HepG2 (cell line): Measurements from ENCODE around the gene PLPP3. TPM values are rescaled to one million over a fixed set of nuclear protein-coding genes. Genes with fewer than 3 reads are reported as not detected.
A peak's percentile ranks its signal among the peaks of the same experiment; 100 is the strongest.

Experiments
- ATF7 ChIP-seq, 2 experiments: fragments of 450-650 bp in 1 of 2; sonication (generic) in 1 of 2; formaldehyde crosslinking in 1 of 2; IDR thresholded peaks; 2 replicates each; pipeline versions ENCODE4 v1.4.0 to v1.6.1; 2016 to 2020; ENCODE audit warnings: antibody characterized with exemption in 1 of 2, mild to moderate bottlenecking in 1 of 2, missing genetic modification reagents in 1 of 2
- ELK4 ChIP-seq: sonication (generic); formaldehyde crosslinking; IDR thresholded peaks from 2 replicates; pipeline ENCODE4 v1.9.0; 2021; ENCODE audit warnings: missing genetic modification reagents, borderline replicate concordance
- ERF ChIP-seq: IDR thresholded peaks from 2 replicates; pipeline ENCODE4 v1.6.1; 2018; ENCODE audit warnings: missing biosample characterization, missing genetic modification reagents
- FOXP1 ChIP-seq, 2 experiments: fragments of 450-650 bp in 1 of 2; IDR thresholded peaks; 2 replicates each; pipeline ENCODE4 v1.6.1; 2017 to 2018; ENCODE audit warnings: antibody characterized with exemption in 1 of 2
- HES4 ChIP-seq: sonication (generic); formaldehyde crosslinking; IDR thresholded peaks from 2 replicates; pipeline ENCODE4 v1.9.0; 2021; ENCODE audit warnings: mild to moderate bottlenecking, missing genetic modification reagents, borderline replicate concordance
- KLF15 ChIP-seq: sonication (generic); formaldehyde crosslinking; IDR thresholded peaks from 2 replicates; pipeline ENCODE4 v1.8.1; 2023; ENCODE audit warnings: borderline replicate concordance, mild to moderate bottlenecking, inconsistent platforms, missing genetic modification reagents, mixed read lengths
- RFX3 ChIP-seq: IDR thresholded peaks from 2 replicates; pipeline ENCODE4 v1.6.1; 2016; ENCODE audit warnings: missing biosample characterization, missing genetic modification reagents
- SAP130 ChIP-seq: IDR thresholded peaks from 2 replicates; pipeline ENCODE4 v1.6.1; 2016; ENCODE audit warnings: low read depth
- ZNF292 ChIP-seq: sonication (generic); formaldehyde crosslinking; IDR thresholded peaks from 2 replicates; pipeline ENCODE4 v1.8.1; 2022; ENCODE audit warnings: mild to moderate bottlenecking, low read depth, missing genetic modification reagents, borderline replicate concordance
- ZNF703 ChIP-seq: sonication (generic); formaldehyde crosslinking; IDR thresholded peaks from 2 replicates; pipeline ENCODE4 v1.5.1; 2020; ENCODE audit warnings: missing genetic modification reagents, mild to moderate bottlenecking, moderate library complexity, borderline replicate concordance
- ZNF784 ChIP-seq: sonication (generic); formaldehyde crosslinking; IDR thresholded peaks from 2 replicates; pipeline ENCODE4 v1.5.1; 2020; ENCODE audit warnings: missing genetic modification reagents, mild to moderate bottlenecking, borderline replicate concordance
- polyA plus RNA-seq, 8 experiments: library from polyadenylated mRNA; depleted of rRNA in 3 of 8; stranded (reverse) in 7 of 8; unstranded in 1 of 8; fragments of >200 nt; fragmentation: Illumina TruSeq in 4 of 8; extraction: Trizol in 4 of 8; gene quantifications; 2 replicates each; pipeline versions ENCODE4 v1.2.1 to v1.2.3, GENCODE V29; 2011 to 2016; ENCODE audit warnings: low read depth in 4 of 8, missing spikeins in 1 of 8, mixed read lengths in 1 of 8; ENCODE audit not compliant: insufficient read depth in 1 of 8
- total RNA-seq, 5 experiments: library from RNA; depleted of rRNA; stranded (reverse); fragments of >200 nt; fragmentation: Illumina TruSeq; extraction: Trizol; gene quantifications; 2 replicates each; pipeline ENCODE4 v1.2.3, GENCODE V29; 2016; ENCODE audit warnings: low read depth in 1 of 5
- TF ChIP-seq, protein P1 (sequence below): sonication (generic); formaldehyde crosslinking; IDR thresholded peaks from 2 replicates; pipeline ENCODE4 v1.4.0; 2020; ENCODE audit warnings: missing genetic modification reagents, mild to moderate bottlenecking, borderline replicate concordance
- TF ChIP-seq, protein P2 (sequence below), 2 experiments: sonication (generic) in 1 of 2; formaldehyde crosslinking in 1 of 2; IDR thresholded peaks; 2 replicates each; pipeline versions ENCODE4 v1.6.1 to v1.9.0; 2014 to 2022; ENCODE audit warnings: antibody characterized with exemption in 1 of 2, borderline replicate concordance in 1 of 2, inconsistent platforms in 1 of 2, low read depth in 1 of 2, missing genetic modification reagents in 1 of 2
- TF ChIP-seq, protein P3 (sequence below): sonication (generic); formaldehyde crosslinking; IDR thresholded peaks from 2 replicates; pipeline ENCODE4 v1.4.0; 2020; ENCODE audit warnings: missing genetic modification reagents

Gene PLPP3
- total and polyA plus RNA-seq, 2 of the 13 experiments (the other 11 are each of a cell fraction or from before 2014, with no cell fraction given), result 49.7 to 65.8 TPM

DNA sequence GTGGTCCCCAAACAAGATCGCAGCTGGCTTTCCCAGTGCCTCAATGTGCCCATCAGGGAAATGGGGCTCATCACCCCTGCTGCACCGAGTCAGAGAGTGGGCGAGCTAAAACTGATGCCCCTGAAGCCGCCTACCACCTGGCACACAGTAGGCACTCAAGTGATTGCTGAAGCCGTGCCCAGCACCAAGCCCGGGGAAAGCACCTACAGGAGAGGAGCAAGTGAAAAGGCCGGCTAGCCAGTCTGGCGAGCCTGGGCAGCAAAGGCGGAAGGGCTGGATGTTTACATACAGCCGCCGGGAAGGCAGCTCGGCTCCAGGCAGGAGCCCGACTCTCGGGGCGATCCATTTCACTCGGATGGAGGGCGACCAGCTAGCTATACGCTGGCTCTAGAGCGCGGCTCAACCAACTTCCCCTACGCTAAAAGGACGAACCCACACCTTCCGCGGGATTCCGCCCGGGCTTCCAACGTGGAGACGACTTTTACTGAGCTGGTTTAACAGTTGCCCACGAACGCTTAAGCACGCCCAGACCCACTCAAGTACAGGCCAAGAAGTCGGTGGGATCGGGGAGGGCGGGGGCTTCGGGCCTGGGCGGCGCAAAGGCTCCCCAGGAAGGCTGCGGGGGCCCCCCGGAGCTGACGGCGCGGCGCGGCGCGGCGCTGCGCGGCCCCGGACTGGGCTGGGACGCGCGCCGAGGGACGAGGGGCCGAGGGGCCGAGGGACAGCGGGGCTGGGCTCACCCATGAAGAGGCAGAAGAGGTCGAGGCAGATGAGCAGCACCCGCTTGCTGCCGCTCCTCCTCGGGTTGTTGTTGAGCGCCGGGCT is 1.0 kb downstream of the PLPP3 start (continued):
- TF ChIP-seq HES4 (no peak), ZNF784 (no peak), ELK4 (CRISPR knock-in tag) (no peak), FOXP1 (IDR thresholded peaks at IDR 0.05) (no peak), FOXP1 (CRISPR knock-in tag; IDR thresholded peaks at IDR 0.05) (no peak), ERF (CRISPR knock-in tag) (no peak), SAP130 (CRISPR knock-in tag) (peak; percentile 66), ZNF703 (CRISPR knock-in tag) (0 out of 2 replicates have a peak, but pooled peaks have one; percentile 8), ZNF292 (CRISPR knock-in tag) (no peak), ATF7 (IDR thresholded peaks at IDR 0.05) (no peak), ATF7 (CRISPR knock-in tag; IDR thresholded peaks at IDR 0.05) (no peak), KLF15 (CRISPR knock-in tag) (no peak), RFX3 (CRISPR knock-in tag) (no peak)
- TF ChIP-seq, protein P1, sequence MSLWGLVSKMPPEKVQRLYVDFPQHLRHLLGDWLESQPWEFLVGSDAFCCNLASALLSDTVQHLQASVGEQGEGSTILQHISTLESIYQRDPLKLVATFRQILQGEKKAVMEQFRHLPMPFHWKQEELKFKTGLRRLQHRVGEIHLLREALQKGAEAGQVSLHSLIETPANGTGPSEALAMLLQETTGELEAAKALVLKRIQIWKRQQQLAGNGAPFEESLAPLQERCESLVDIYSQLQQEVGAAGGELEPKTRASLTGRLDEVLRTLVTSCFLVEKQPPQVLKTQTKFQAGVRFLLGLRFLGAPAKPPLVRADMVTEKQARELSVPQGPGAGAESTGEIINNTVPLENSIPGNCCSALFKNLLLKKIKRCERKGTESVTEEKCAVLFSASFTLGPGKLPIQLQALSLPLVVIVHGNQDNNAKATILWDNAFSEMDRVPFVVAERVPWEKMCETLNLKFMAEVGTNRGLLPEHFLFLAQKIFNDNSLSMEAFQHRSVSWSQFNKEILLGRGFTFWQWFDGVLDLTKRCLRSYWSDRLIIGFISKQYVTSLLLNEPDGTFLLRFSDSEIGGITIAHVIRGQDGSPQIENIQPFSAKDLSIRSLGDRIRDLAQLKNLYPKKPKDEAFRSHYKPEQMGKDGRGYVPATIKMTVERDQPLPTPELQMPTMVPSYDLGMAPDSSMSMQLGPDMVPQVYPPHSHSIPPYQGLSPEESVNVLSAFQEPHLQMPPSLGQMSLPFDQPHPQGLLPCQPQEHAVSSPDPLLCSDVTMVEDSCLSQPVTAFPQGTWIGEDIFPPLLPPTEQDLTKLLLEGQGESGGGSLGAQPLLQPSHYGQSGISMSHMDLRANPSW (CRISPR knock-in tag), result no peak
- TF ChIP-seq, protein P2, sequence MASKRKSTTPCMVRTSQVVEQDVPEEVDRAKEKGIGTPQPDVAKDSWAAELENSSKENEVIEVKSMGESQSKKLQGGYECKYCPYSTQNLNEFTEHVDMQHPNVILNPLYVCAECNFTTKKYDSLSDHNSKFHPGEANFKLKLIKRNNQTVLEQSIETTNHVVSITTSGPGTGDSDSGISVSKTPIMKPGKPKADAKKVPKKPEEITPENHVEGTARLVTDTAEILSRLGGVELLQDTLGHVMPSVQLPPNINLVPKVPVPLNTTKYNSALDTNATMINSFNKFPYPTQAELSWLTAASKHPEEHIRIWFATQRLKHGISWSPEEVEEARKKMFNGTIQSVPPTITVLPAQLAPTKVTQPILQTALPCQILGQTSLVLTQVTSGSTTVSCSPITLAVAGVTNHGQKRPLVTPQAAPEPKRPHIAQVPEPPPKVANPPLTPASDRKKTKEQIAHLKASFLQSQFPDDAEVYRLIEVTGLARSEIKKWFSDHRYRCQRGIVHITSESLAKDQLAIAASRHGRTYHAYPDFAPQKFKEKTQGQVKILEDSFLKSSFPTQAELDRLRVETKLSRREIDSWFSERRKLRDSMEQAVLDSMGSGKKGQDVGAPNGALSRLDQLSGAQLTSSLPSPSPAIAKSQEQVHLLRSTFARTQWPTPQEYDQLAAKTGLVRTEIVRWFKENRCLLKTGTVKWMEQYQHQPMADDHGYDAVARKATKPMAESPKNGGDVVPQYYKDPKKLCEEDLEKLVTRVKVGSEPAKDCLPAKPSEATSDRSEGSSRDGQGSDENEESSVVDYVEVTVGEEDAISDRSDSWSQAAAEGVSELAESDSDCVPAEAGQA (IDR thresholded peaks at IDR 0.05; ENCODE audit: low read depth), result no peak
- TF ChIP-seq, protein P2 (CRISPR knock-in tag; IDR thresholded peaks at IDR 0.05; ENCODE audit: borderline replicate concordance), result peak; percentile 64; the same call in 1 of the 2 replicates
- TF ChIP-seq, protein P3, sequence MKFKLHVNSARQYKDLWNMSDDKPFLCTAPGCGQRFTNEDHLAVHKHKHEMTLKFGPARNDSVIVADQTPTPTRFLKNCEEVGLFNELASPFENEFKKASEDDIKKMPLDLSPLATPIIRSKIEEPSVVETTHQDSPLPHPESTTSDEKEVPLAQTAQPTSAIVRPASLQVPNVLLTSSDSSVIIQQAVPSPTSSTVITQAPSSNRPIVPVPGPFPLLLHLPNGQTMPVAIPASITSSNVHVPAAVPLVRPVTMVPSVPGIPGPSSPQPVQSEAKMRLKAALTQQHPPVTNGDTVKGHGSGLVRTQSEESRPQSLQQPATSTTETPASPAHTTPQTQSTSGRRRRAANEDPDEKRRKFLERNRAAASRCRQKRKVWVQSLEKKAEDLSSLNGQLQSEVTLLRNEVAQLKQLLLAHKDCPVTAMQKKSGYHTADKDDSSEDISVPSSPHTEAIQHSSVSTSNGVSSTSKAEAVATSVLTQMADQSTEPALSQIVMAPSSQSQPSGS (CRISPR knock-in tag), result no peak
